ENCODE measurements around the gene SEMA5A.

GRCh38 chr5:9347541-9348295 is 198.2 kb downstream of the SEMA5A start:
- TF ChIP-seq CTCF (IDR thresholded peaks at IDR 0.05) (no peak), POLR2A (IDR thresholded peaks at IDR 0.05) (no peak), POLR2AphosphoS5 (IDR thresholded peaks at IDR 0.05) (no peak)

All from breast epithelium (tissue), 3 donors.